Kidney (tissue), 14 donors: ENCODE results near the gene IL5RA. TPM values are rescaled to one million over a fixed set of nuclear protein-coding genes. Genes with fewer than 3 reads are reported as not detected.

Experiments
- DNase-seq, 5 donors: peaks; one replicate each; pipeline ENCODE4 v3.0.0-alpha.2; 2013 to 2020
- FAIRE-seq: peaks from 2 replicates; lab custom pipeline; 2012; peaks lifted over from hg19 to GRCh38; lab: Jason Lieb, UNC
- H3K27ac ChIP-seq, 2 donors: one replicate each; pipeline ENCODE4 v1.7.0; 2013; ENCODE audit warnings: low read depth in 2 of 2, low read length in 2 of 2, inconsistent platforms in 1 of 2
- H3K27me3 ChIP-seq: one replicate; pipeline ENCODE4 v1.7.1; 2013; ENCODE audit warnings: low read length, inconsistent platforms; ENCODE audit not compliant: control insufficient read depth, insufficient read depth
- H3K36me3 ChIP-seq, 3 donors: one replicate each; pipeline versions ENCODE4 v1.7.0 to v1.7.1; 2013; ENCODE audit warnings: low read length in 3 of 3, control low read depth in 1 of 3, inconsistent platforms in 1 of 3; ENCODE audit not compliant: insufficient read depth in 3 of 3, control insufficient read depth in 2 of 3
- H3K4me1 ChIP-seq, 3 donors: one replicate each; pipeline versions ENCODE4 v1.7.0 to v1.7.1; 2013; ENCODE audit warnings: low read length in 3 of 3, inconsistent platforms in 1 of 3, low read depth in 1 of 3; ENCODE audit not compliant: control insufficient read depth in 2 of 3, insufficient read depth in 2 of 3
- H3K4me3 ChIP-seq, 3 donors: one replicate each; pipeline versions ENCODE4 v1.7.0 to v1.8.1; 2013; ENCODE audit warnings: low read length in 3 of 3, control low read depth in 1 of 3, inconsistent platforms in 1 of 3
- H3K9ac ChIP-seq, 3 donors: one replicate each; pipeline versions ENCODE4 v1.7.0 to v1.7.1; 2013; ENCODE audit warnings: low read length in 3 of 3, control low read depth in 1 of 3, inconsistent platforms in 1 of 3
- H3K9me3 ChIP-seq, 3 donors: one replicate each; pipeline versions ENCODE4 v1.7.0 to v1.7.1; 2013; ENCODE audit warnings: low read length in 3 of 3, control low read depth in 1 of 3, inconsistent platforms in 1 of 3; ENCODE audit not compliant: control insufficient read depth in 2 of 3, insufficient read depth in 1 of 3
- intact Hi-C: fragments of 100-400 bp; cut with DNase I; formaldehyde crosslinking; loops from one replicate; pipeline ENCODE4 v1.11.1; 2022
- polyA plus RNA-seq: library from polyadenylated mRNA; stranded (reverse); fragments of 350-450 nt; fragmentation: Illumina TruSeq; extraction: RNeasy Lipid Tissue Mini Kit (QIAGEN cat#74804); gene quantifications from one replicate; pipeline ENCODE4 v1.2.3, GENCODE V29; 2014; ENCODE audit warnings: low read depth, low replicate concordance; ENCODE audit not compliant: insufficient read depth
- total RNA-seq: library from RNA; stranded (reverse); fragmentation: NEBNext Ultra II Directional; extraction: Animal tissue kit (Norgen Biotek cat#: 25700); gene quantifications from one replicate; pipeline ENCODE4 v1.2.1, GENCODE V29; 2021
- TF ChIP-seq, protein P1 (sequence below): IDR thresholded peaks from 3 replicates; pipeline ENCODE4 v1.5.1; 2012; ENCODE audit warnings: mild to moderate bottlenecking, moderate library complexity, borderline replicate concordance; ENCODE audit not compliant: insufficient read depth; ENCODE audit errors: extremely low read depth
- donor health status: control.
- donor health status: control.
- donor health status: control.
- donor health status: control.
- donor health status: control.
- donor health status: DM: yes; HTN: yes; CAD: no.
- donor health status: Normal renal cell carcinoma (clear cell type).

IL5RA gene
- total and polyA plus RNA-seq, 2 donors from 2014 or later, result 0.22 to 1.1 TPM

GRCh38 chr3:3059645-3060044 lies 50.5 kb downstream of the IL5RA start:
- no peak overlapping the region for H3K4me3 ChIP-seq
- no peak overlapping the region for H3K9ac ChIP-seq
- no peak overlapping the region for H3K27ac ChIP-seq
- TF ChIP-seq, protein P1, sequence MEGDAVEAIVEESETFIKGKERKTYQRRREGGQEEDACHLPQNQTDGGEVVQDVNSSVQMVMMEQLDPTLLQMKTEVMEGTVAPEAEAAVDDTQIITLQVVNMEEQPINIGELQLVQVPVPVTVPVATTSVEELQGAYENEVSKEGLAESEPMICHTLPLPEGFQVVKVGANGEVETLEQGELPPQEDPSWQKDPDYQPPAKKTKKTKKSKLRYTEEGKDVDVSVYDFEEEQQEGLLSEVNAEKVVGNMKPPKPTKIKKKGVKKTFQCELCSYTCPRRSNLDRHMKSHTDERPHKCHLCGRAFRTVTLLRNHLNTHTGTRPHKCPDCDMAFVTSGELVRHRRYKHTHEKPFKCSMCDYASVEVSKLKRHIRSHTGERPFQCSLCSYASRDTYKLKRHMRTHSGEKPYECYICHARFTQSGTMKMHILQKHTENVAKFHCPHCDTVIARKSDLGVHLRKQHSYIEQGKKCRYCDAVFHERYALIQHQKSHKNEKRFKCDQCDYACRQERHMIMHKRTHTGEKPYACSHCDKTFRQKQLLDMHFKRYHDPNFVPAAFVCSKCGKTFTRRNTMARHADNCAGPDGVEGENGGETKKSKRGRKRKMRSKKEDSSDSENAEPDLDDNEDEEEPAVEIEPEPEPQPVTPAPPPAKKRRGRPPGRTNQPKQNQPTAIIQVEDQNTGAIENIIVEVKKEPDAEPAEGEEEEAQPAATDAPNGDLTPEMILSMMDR, result no peak
- intact Hi-C loops, result no loop called here
- FAIRE-seq (no peak), DNase-seq (no peak)
- H3K4me1 ChIP-seq, result no peaks in the 10 kb centered on the region
- H3K27me3 ChIP-seq, result no peaks in the 10 kb centered on the region
- H3K36me3 ChIP-seq, result no peaks in the 10 kb centered on the region
- no peaks in the 10 kb centered on the region for H3K9me3 ChIP-seq

- DNase-seq (no peak), FAIRE-seq (no peak)
- no peaks in the 10 kb centered on the region for H3K27me3 ChIP-seq
- intact Hi-C loops, result no loop called here
- H3K4me1 ChIP-seq, result no peaks in the 10 kb centered on the region
- H3K27ac ChIP-seq, result no peak overlapping the region
- H3K4me3 ChIP-seq, result no peak overlapping the region
- H3K9ac ChIP-seq, result no peak overlapping the region
- no peaks in the 10 kb centered on the region for H3K9me3 ChIP-seq
- H3K36me3 ChIP-seq, result no peaks in the 10 kb centered on the region
- TF ChIP-seq, protein P1, result no peak
These were observed 56.2 kb downstream of the IL5RA start for GRCh38 chr3:3053974-3054373.

GRCh38 chr3:3038201-3038991 lies 71.8 kb downstream of the IL5RA start:
- Histone ChIP-seq H3K9me3 (no peaks in the 10 kb centered on the region), H3K27ac (no peak overlapping the region), H3K27me3 (no peaks in the 10 kb centered on the region), H3K36me3 (no peaks in the 10 kb centered on the region), H3K4me1 (no peaks in the 10 kb centered on the region), H3K9ac (no peak overlapping the region), H3K4me3 (no peak overlapping the region)
- FAIRE-seq (no peak), DNase-seq (peak in 1 of 5 donors; percentile 61)
- TF ChIP-seq, protein P1, result no peak
- intact Hi-C loops, result no loop called here
